GM18511 (cell line): ENCODE data around the gene DGKB.

Source experiments
- ATAC-seq: cut with Tn5 transposase; IDR thresholded peaks from one replicate; pipeline ENCODE4 v1.9.1; 2021; ENCODE audit warnings: mild to moderate bottlenecking, moderate library complexity; ENCODE audit not compliant: unreplicated experiment

Gene DGKB

GRCh38 chr7:14825912-14826311 lies 76.6 kb downstream of the DGKB start:
- ATAC-seq: no peak

- ATAC-seq: no peak
These were observed 80.1 kb downstream of the DGKB start for GRCh38 chr7:14822481-14822854.

- no peak for ATAC-seq
These were observed 80.6 kb downstream of the DGKB start for GRCh38 chr7:14821757-14822480.

DNA sequence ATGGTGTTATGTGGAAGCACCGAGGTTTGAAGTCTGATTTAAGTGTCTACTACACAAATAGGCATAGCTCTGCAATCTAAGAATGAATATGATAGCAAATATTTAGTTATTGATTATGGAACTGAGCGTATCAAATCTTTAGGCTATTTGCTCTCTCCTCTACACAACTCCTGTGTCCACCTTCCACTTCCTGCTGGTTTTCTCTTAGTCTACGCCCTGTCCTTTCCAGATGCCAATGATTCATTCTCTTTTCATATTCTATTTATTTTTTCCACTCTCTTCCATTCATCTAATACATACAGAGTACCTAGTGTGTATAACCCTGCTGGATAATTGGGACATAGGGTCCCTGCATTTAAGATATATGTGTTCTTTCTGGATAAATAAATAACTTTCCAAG lies 83.7 kb downstream of the DGKB start:
- no peak for ATAC-seq

GRCh38 chr7:14817829-14818614 lies 84.5 kb downstream of the DGKB start:
- ATAC-seq: no peak

DNA sequence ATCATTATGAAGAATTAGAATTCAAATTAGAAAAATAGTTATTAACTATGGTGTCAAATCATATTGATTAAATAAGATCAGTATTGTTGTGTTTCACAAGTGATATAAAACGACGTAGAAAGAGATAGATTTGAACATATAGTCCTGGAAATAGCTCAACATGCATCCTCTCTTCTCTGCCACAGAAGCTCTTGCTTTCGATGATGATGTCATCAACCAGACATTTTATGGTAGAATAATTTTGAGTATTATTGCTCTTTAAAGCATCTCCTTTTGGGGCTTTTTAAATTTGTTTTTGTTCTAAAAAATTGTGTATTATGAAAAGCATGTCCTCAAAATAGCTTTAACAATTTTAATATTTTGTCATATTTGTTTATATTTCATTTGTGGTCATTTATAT lies 95.0 kb downstream of the DGKB start:
- ATAC-seq: no peak

- no peak for ATAC-seq
These were observed 95.7 kb downstream of the DGKB start for GRCh38 chr7:14806891-14807290.

- ATAC-seq: no peak
These were observed 97.3 kb downstream of the DGKB start for GRCh38 chr7:14805105-14805719.

DNA sequence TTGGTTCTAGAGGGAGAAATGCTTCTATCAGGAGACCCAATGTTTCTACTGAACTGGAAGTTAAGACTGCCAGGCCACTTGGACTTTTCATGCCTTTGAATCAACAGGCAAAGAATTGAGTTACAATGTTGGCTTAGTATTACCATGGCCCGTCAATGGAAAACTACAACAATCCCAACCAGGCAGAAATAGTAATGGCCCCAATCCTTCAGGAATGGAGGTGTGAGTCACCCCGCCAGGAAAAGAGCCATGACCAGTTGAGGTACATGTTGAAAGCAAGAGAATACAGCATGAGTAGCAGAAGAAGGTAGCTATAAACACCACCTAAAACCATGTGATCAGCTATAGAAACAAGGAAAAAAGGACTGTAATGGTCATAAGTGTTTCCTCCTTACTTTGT lies 101.9 kb downstream of the DGKB start:
- ATAC-seq: no peak

DNA sequence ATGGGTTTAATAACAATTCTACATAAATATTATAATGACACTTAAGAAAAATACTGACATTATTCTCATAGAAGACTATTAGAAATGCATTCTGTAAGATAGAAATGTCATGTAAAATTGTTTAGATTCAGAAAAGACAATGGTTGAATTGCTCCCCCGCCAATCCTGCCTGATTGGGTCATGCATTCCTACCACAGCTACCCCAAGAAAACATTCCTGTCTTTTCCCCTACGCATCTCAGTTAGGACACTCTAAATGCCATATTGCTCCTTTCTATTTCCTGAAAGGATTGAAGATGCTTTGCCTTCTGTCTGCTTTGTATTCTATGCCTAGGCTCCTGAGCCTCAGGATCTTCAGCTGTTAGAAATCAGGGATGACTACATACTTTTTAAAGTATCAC lies 109.4 kb downstream of the DGKB start:
- ATAC-seq: no peak

- no peak for ATAC-seq
These were observed 115.0 kb downstream of the DGKB start for GRCh38 chr7:14787551-14787950.

GRCh38 chr7:14786314-14786895 lies 116.1 kb downstream of the DGKB start:
- ATAC-seq: no peak

DNA sequence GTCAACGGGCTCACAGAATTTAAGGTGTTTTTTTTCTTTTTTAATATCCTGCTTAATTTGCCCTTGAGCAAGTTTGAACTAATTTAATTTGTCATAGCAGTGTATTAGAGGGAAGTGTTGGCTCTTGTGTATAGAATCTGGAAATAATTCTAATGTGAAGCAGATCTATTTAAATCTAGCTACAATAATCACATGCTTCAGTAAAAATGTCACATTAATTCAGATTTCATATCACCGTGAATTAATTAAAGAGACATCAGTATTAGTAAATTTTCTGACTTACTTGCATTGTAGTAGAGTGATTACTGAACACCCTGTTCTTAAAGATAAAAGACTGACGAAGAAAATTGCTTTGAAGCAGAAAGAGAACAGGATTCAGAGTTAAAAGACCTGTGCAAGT lies 124.7 kb downstream of the DGKB start:
- ATAC-seq: no peak

DNA sequence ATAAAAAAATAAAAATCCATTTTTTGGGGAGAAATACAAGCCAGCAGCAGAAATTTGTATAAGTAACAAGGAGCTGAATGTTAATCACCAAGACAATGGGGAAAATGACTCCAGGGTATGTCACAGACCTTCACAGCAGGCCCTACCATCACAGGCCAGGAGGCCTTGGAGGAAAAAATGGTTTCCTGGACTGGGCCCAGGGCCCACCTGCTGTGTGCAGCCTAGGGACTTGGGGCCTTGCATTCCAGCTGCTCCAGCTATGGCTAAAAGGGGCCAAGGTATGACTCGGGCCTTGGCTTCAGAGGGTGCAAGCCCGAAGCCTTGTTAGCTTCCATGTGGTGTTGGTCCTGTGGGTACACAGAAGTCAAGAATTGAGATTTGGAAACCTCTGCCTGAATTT lies 126.3 kb downstream of the DGKB start:
- no peak for ATAC-seq

- no peak for ATAC-seq
These were observed 128.8 kb downstream of the DGKB start for GRCh38 chr7:14773729-14774271.

- no peak for ATAC-seq
These were observed 131.9 kb downstream of the DGKB start for GRCh38 chr7:14770614-14771013.

DNA sequence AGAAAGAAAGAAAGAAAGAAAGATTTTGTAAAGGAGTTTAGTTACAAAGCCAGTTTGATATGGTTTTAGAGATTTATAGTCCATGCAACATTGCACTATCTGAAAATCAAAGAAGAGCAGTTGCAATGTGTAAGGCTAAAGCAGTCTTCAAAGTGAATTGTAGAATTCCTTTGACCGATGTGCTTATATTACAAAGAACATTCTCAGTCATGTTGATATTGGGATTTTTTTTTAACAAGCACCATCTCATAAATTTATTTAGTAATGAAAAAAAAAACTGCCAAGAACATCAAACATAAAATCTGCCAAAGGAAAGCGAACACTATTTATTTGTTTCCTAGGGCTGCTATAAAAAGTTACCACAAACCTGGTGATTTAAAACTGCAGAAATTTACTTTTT lies 133.3 kb downstream of the DGKB start:
- no peak for ATAC-seq

GRCh38 chr7:14767716-14768425 lies 134.7 kb downstream of the DGKB start:
- no peak for ATAC-seq

DNA sequence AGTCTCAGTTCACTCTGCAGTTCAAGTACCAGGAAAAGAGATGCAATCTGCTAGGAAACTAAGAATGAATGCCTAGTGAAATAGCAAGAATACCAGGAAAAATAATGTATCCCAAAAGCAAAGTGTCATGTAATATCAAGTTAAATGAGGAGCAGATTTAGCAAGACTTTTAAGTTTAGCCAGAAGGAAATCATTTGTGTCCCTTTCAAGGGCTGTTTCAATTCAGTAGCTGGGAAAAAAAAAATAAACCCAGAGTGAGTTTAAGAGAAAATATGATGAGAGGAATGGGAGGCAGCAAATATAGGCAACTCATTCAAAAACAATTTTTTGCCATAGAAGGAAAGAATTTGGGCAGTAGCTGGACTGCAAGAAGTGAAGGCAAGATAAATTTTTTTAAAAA lies 135.8 kb downstream of the DGKB start:
- ATAC-seq: no peak

- no peak for ATAC-seq
These were observed 136.8 kb downstream of the DGKB start for GRCh38 chr7:14765731-14766130.

DNA sequence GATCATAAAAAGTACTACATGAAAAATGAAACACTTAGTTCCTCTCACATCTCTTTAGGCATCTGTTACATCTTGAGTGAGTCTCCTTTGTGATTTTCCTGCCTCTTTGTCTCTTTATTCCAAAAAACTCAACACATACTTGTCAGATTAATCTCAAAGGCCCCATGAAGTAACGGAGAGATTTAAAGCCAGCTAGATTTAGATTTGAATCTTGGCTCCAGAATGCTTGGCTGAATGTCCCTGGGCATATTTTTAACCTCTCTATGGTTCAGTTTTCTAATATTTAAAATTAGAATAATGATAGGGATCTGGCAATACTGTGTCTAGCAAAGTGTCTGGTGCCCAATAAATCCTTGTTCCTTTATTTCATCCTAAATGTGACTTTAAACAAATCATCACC lies 140.0 kb downstream of the DGKB start:
- ATAC-seq: no peak
